Epithelial cell of esophagus (primary cell): ENCODE measurements around the gene APBB2.

Experiments used
- DNase-seq: peaks from one replicate; pipeline ENCODE4 v3.0.0; 2010; ENCODE audit warnings: low read depth
- H3K4me3 ChIP-seq: 2 replicates; pipeline ENCODE4 v1.5.1; 2011; ENCODE audit warnings: mild to moderate bottlenecking, low read length, control low read depth
- CTCF ChIP-seq: IDR thresholded peaks from 2 replicates; pipeline ENCODE4 v1.5.1; 2011; ENCODE audit warnings: low read depth, mild to moderate bottlenecking, low read length, control low read depth, inconsistent platforms; ENCODE audit not compliant: insufficient read depth; ENCODE audit errors: missing control alignments

Gene APBB2

GRCh38 chr4:40951026-40951425, 263.3 kb downstream of the APBB2 start:
- DNase-seq = no peak
- H3K4me3 ChIP-seq = no peak overlapping the region
- no peak for TF ChIP-seq CTCF

GRCh38 chr4:40949358-40950100, 264.8 kb downstream of the APBB2 start:
- DNase-seq = no peak

GRCh38 chr4:40948014-40948413, 266.3 kb downstream of the APBB2 start:
- no peak for TF ChIP-seq CTCF
- no peak for DNase-seq

More at GRCh38 chr4:40949358-40950100, 264.8 kb downstream of the APBB2 start:
- H3K4me3 ChIP-seq = no peak overlapping the region
- TF ChIP-seq CTCF = no peak

GRCh38 chr4:40946652-40947051, 267.7 kb downstream of the APBB2 start:
- TF ChIP-seq CTCF = no peak
- H3K4me3 ChIP-seq = no peak overlapping the region
- no peak for DNase-seq

More at GRCh38 chr4:40948014-40948413, 266.3 kb downstream of the APBB2 start:
- no peak overlapping the region for H3K4me3 ChIP-seq

GRCh38 chr4:40940756-40941155, 273.6 kb downstream of the APBB2 start:
- TF ChIP-seq CTCF = no peak
- DNase-seq = no peak
- no peak overlapping the region for H3K4me3 ChIP-seq

GRCh38 chr4:40940317-40940741, 274.0 kb downstream of the APBB2 start:
- no peak for TF ChIP-seq CTCF
- no peak overlapping the region for H3K4me3 ChIP-seq
- no peak for DNase-seq

GRCh38 chr4:40939856-40940255, 274.5 kb downstream of the APBB2 start:
- no peak for TF ChIP-seq CTCF
- DNase-seq = no peak
- no peak overlapping the region for H3K4me3 ChIP-seq
